Central memory CD4-positive, alpha-beta T cell (primary cell): Measurements from ENCODE around the gene KCNG2.

Source experiments
- DNase-seq: peaks from one replicate; pipeline ENCODE4 v3.0.0; 2022

The KCNG2 gene

DNA sequence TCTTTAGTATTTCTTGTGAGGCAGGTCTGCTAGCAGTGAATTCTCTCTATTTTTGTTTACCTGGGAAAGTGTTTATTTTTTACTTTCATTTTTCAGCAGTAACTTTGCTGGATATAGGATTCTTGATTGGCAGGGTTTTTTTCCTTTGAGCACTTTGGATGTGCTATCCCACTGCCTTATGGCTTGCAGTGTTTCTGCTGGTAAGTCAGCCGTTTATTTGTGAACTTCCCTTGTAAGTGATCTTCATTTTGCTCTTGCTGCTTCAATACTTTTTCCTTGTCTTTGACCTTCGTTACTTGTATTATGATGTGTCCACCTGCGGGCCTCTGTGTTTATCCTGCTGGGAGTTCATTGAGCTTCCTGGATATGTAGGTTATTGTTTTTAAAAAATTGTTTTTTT, 99.0 kb downstream of the KCNG2 start:
- no peak for DNase-seq

GRCh38 chr18:79897940-79898625, 100.3 kb downstream of the KCNG2 start:
- DNase-seq: no peak

DNA sequence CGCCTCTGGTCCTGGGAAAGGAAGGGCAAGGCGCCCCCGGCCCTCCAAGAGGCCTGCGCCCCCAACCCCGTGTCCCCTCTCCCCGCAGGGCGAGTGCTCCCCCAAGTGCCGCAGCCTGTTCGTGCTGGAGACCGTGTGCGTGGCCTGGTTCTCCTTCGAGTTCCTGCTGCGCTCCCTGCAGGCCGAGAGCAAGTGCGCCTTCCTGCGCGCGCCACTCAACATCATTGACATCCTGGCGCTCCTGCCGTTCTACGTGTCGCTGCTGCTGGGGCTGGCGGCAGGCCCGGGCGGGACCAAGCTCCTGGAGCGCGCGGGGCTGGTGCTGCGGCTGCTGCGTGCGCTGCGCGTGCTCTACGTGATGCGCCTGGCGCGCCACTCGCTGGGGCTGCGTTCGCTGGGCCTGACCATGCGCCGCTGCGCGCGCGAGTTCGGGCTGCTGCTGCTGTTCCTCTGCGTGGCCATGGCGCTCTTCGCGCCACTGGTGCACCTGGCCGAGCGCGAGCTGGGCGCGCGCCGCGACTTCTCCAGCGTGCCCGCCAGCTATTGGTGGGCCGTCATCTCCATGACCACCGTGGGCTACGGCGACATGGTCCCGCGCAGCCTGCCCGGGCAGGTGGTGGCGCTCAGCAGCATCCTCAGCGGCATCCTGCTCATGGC, 101.3 kb downstream of the KCNG2 start:
- DNase-seq: no peak

GRCh38 chr18:79899609-79900445, 102.1 kb downstream of the KCNG2 start:
- no peak for DNase-seq

DNA sequence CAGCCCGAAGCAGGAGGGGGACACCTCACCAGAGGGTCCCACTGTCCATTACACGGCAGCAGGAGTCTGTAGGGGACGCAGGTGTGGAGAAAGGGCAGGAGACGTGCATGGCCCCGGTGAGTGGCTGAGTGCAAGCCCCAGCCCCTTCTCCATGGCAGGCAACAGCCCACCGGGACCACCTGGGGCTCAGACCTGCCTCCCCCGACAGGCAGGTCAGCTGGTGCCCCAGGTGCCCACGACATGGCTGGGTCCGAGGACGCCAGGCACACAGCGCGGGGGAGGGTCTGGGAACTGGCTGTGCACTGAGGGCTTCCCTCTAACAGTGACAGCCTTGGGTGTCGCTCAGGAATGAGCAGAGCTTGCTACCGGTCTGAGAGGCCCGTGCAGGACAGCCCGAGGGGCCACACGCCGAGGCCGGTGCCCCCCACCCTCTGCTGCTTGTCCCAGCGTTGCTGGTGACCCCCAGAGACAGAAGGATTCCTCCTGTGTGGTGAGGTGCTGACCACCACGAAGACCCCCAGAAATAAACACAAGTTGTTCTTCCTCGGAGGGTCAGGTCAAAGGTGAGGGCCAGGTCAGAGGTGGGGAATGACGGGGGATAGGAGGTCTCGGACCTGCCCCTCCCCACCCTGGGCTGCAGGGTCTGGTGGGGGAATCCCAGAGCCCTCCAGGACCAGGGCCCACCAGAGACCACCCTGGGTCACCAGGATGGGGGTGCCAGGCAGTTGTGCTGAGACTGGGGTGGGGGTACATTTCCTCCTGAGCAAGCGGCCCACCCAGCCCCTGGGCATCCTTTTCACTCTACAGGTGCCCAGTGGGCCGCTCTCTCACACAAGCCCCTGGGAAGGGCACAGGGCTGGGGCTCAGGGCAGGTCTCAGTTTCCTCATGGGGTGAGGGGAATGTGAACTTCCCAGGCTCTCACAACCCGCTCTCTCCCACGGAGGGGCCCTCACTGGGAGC, 103.2 kb downstream of the KCNG2 start:
- DNase-seq: no peak

GRCh38 chr18:79901665-79902064, 103.9 kb downstream of the KCNG2 start:
- DNase-seq: no peak

DNA sequence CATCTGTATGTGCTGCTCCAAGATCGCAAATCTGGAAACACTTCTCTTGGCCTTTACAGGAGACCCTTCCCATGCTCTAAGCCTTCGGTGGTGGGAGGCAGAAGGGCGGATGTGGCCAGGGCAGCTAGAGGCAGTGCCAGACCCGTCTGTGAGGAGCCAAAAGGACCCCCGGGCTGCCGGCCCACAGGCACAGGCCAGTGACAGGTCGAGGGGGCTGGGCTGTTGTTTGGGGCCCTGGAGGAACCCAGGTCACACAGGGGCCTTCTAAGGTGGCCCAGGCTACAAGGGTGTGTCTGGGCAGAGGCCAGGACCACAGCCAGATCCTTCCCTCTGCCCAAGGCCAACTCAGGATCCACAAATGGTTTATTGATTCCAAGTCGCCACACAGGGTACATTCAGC, 104.3 kb downstream of the KCNG2 start:
- no peak for DNase-seq

DNA sequence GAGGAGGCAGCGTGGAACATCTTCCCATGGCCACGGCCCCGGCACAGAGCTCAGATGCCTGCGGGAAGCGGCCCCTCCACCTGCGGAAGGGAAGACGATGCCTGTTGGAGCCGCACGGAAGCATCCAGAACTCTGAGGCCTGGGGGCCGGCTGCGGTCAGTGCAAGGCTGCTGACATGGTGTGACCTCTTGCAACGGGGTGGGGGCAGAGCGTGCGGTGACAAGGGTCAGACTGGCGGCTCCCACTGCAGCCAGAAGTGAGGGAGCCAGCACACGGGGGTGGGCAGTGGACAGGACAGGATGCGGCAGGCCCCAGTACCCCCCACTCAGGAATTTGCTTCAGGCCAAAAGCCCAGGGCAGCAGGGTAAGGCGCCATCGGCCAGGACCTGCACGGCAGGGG, 104.9 kb downstream of the KCNG2 start:
- DNase-seq: no peak

DNA sequence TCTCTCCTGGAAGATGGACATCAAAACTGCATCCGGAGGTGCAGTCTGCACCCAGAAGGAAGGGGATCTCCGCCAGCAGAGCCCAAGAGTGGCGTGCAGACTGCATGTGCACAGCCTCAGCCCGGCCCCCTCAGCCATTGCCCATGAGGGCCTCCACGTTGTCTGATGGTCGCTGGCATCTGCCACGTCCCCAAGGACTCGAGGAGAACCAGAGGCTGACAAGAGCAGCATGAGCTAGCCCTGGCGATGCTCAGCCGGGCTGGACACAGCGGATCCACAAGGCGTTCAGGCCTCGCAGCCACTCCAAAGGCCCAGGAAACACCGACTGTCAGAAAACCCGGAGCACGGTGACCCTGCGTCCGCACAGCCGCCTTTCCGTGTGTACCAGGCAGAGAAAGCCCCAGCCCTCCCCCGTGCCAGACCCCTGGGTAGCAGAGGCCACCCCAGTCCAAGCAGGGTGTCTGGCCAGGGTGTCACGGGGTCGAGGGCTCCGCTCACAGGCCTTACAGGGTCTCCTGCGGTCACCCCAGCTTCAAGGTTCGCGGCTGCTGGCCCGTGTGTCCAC, 105.4 kb downstream of the KCNG2 start:
- no peak for DNase-seq

- no peak for DNase-seq
Measured at GRCh38 chr18:79903787-79904356, 106.1 kb downstream of the KCNG2 start.

GRCh38 chr18:79904357-79905147, 106.8 kb downstream of the KCNG2 start:
- no peak for DNase-seq

- no peak for DNase-seq
Measured at GRCh38 chr18:79905389-79905911, 107.7 kb downstream of the KCNG2 start.

GRCh38 chr18:79905993-79906392, 108.3 kb downstream of the KCNG2 start:
- DNase-seq: no peak

GRCh38 chr18:79906706-79907105, 109.0 kb downstream of the KCNG2 start:
- DNase-seq: no peak

- DNase-seq: no peak
Measured at GRCh38 chr18:79910563-79911343, 113.0 kb downstream of the KCNG2 start.

GRCh38 chr18:79911344-79912270, 113.9 kb downstream of the KCNG2 start:
- no peak for DNase-seq

GRCh38 chr18:79912409-79912991, 114.8 kb downstream of the KCNG2 start:
- no peak for DNase-seq
